Measurements from ENCODE around the gene TNFRSF9. TPM values are rescaled to one million over a fixed set of nuclear protein-coding genes. Genes with fewer than 3 reads are reported as not detected.
A peak's percentile ranks its signal among the peaks of the same experiment; 100 is the strongest.

TNFRSF9 gene
- total RNA-seq, 1 donor from 2014 or later: 4.8 TPM

DNA sequence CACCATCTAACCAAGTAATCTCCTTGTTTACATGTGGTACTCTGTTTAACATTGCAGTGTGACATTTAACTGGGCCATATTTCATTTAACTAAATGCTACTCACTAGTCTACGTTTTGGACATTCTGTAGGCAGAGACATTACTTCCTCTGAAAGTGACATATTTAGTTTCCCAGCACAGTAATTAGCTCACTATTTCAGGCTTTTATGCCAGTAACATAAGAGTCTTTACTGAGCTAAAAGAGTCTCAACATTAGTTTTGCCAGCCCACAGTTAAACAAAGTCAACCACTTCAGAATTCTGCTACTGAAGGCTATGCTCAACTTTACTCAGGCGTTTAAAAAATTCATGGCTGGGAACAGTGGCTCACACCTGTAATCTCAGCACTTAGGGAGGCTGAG, 2.6 kb upstream of the TNFRSF9 start:
- TF ChIP-seq, protein P1, sequence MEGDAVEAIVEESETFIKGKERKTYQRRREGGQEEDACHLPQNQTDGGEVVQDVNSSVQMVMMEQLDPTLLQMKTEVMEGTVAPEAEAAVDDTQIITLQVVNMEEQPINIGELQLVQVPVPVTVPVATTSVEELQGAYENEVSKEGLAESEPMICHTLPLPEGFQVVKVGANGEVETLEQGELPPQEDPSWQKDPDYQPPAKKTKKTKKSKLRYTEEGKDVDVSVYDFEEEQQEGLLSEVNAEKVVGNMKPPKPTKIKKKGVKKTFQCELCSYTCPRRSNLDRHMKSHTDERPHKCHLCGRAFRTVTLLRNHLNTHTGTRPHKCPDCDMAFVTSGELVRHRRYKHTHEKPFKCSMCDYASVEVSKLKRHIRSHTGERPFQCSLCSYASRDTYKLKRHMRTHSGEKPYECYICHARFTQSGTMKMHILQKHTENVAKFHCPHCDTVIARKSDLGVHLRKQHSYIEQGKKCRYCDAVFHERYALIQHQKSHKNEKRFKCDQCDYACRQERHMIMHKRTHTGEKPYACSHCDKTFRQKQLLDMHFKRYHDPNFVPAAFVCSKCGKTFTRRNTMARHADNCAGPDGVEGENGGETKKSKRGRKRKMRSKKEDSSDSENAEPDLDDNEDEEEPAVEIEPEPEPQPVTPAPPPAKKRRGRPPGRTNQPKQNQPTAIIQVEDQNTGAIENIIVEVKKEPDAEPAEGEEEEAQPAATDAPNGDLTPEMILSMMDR (IDR thresholded peaks at IDR 0.05; ENCODE audit: unreplicated experiment): no peak
- H3K4me1 Mint-ChIP-seq (ENCODE audit: unreplicated experiment): peaks cover 37% of the 10 kb centered on the region
- H3K27me3 Mint-ChIP-seq (ENCODE audit: unreplicated experiment): peaks cover 3% of the 10 kb centered on the region
- no peaks in the 10 kb centered on the region for H3K9me3 Mint-ChIP-seq (ENCODE audit: unreplicated experiment)
- H3K4me3 Mint-ChIP-seq (ENCODE audit: unreplicated experiment): no peak overlapping the region
- no peak overlapping the region for H3K27ac Mint-ChIP-seq (ENCODE audit: unreplicated experiment)
- no peaks in the 10 kb centered on the region for H3K36me3 Mint-ChIP-seq (ENCODE audit: low read depth, unreplicated experiment)
- DNase-seq (ENCODE audit: low spot score): no peak

DNA sequence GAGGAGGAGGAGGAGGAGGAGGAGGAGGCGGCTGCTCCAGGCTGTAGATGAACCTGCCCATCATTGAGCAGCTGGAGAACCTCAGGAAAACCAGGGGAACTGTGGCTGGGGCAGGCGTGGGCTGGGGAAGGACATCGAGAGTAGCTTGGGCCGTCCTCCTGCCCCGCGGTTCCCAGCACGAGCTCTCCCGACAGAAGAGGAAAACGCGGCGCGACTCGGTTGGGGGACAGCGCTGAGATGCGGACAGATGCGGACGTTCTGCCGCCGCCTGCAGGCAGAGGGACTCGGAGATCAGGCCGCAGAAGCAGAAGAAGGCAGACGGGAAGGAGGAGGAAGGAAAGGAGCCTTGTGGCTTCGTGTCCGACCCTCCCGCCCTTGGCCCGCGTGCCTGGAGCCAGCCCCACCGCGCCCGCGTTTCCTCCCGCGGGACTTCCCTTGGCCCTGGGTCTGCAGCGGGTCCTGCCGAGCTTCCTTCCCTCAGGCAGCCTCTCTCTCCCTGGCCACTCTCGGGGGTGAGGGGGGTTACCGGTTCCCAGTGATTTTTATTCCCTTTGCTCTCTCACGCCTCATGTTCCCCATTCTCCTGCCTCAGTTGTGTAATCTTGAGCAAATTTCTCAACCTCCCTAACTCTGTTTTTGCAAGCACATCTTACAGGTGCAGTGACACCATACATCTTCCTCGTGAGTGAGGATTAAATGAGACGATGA, 1.7 kb upstream of the TNFRSF9 start:
- Mint-ChIP-seq H3K9me3 (ENCODE audit: unreplicated experiment) (no peaks in the 10 kb centered on the region), H3K36me3 (ENCODE audit: low read depth, unreplicated experiment) (no peaks in the 10 kb centered on the region), H3K4me3 (ENCODE audit: unreplicated experiment) (no peak overlapping the region), H3K27me3 (ENCODE audit: unreplicated experiment) (peaks cover 3% of the 10 kb centered on the region), H3K4me1 (ENCODE audit: unreplicated experiment) (peaks cover 40% of the 10 kb centered on the region), H3K27ac (ENCODE audit: unreplicated experiment) (no peak overlapping the region)
- TF ChIP-seq, protein P1 (IDR thresholded peaks at IDR 0.05; ENCODE audit: unreplicated experiment): no peak
- DNase-seq (ENCODE audit: low spot score): peak; percentile 57

DNA sequence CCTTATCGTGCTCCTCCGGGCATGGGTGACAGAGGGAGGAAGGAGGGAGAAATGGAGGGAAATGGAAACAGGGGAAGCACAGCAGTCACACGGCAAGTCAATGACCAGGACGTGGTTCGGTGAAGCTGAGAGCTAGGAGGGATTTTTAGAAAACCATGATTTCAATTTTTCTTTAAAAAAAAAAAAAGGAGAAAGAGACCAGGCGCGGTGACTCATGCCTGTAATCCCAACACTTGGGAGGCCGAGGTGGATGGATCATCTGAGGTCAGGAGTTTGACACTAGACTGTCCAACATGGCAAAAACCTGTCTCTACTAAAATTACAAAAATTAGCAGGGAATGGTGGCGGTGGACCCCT, 776 bp upstream of the TNFRSF9 start:
- Mint-ChIP-seq H3K36me3 (ENCODE audit: low read depth, unreplicated experiment) (no peaks in the 10 kb centered on the region), H3K4me1 (ENCODE audit: unreplicated experiment) (peaks cover 40% of the 10 kb centered on the region), H3K4me3 (ENCODE audit: unreplicated experiment) (peak overlapping the region; percentile 27), H3K27me3 (ENCODE audit: unreplicated experiment) (peaks cover 3% of the 10 kb centered on the region), H3K27ac (ENCODE audit: unreplicated experiment) (peak overlapping the region; percentile 16), H3K9me3 (ENCODE audit: unreplicated experiment) (no peaks in the 10 kb centered on the region)
- DNase-seq (ENCODE audit: low spot score): no peak
- TF ChIP-seq, protein P1 (IDR thresholded peaks at IDR 0.05; ENCODE audit: unreplicated experiment): no peak

DNA sequence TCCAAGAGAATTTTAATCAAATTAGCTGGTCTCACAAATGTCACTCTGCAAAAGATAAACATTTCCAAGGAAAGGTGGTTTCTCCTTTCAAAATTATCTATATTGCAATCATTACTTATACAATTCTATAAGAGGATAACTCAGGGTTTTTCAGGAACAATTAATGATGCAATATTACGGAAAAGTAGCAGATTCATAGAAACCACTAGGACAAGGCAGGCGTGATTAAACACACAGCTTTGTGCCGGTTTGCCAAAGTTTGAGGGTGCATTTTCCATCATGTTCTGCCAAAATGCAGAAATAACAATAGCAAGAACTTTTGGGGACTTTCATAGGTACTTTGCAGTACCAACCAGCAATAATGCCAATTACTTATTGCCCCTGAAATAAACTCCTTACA, 605 bp downstream of the TNFRSF9 start:
- Mint-ChIP-seq H3K27ac (ENCODE audit: unreplicated experiment) (no peak overlapping the region), H3K36me3 (ENCODE audit: low read depth, unreplicated experiment) (peaks cover 4% of the 10 kb centered on the region), H3K4me3 (ENCODE audit: unreplicated experiment) (no peak overlapping the region), H3K27me3 (ENCODE audit: unreplicated experiment) (peaks cover 3% of the 10 kb centered on the region), H3K4me1 (ENCODE audit: unreplicated experiment) (peaks cover 36% of the 10 kb centered on the region), H3K9me3 (ENCODE audit: unreplicated experiment) (no peaks in the 10 kb centered on the region)
- no peak for DNase-seq (ENCODE audit: low spot score)
- TF ChIP-seq, protein P1 (IDR thresholded peaks at IDR 0.05; ENCODE audit: unreplicated experiment): no peak

DNA sequence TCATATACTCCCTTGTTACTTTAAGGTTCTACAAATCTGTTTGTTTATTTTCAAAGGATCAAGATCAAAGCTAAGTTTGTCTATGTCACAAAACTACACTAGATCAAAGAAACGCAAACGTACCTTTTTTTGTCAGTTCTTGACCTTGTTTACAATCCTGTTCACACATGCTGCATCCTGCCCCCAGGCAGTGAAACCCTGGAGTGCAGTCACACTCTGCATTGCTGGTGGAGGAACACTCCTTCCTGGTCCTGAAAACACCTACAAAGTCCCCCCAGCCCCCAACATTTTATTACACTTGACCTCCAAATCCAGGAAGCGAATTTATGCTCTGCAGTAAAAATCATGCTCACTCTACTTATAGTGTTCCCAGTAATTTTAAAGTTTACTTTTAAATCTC, 2.6 kb downstream of the TNFRSF9 start:
- peaks cover 27% of the 10 kb centered on the region for H3K4me1 Mint-ChIP-seq (ENCODE audit: unreplicated experiment)
- TF ChIP-seq, protein P1 (IDR thresholded peaks at IDR 0.05; ENCODE audit: unreplicated experiment): no peak
- peaks cover 3% of the 10 kb centered on the region for H3K27me3 Mint-ChIP-seq (ENCODE audit: unreplicated experiment)
- peaks cover 4% of the 10 kb centered on the region for H3K36me3 Mint-ChIP-seq (ENCODE audit: low read depth, unreplicated experiment)
- DNase-seq (ENCODE audit: low spot score): no peak
- H3K27ac Mint-ChIP-seq (ENCODE audit: unreplicated experiment): no peak overlapping the region
- H3K4me3 Mint-ChIP-seq (ENCODE audit: unreplicated experiment): peak overlapping the region; percentile 3
- no peaks in the 10 kb centered on the region for H3K9me3 Mint-ChIP-seq (ENCODE audit: unreplicated experiment)
